ENCODE measurements around the gene NTM.

- TF ChIP-seq CTCF (IDR thresholded peaks at IDR 0.05 in 2 of 3, conservative IDR thresholded peaks at IDR 0.05 in 1 of 3; ENCODE audit: borderline replicate concordance in 1 of 3, insufficient read depth in 1 of 3, low read depth in 2 of 3, low read length in 2 of 3) = no peak
- TF ChIP-seq POLR2AphosphoS5 (IDR thresholded peaks at IDR 0.05; ENCODE audit: low read depth, low read length) = no peak
- TF ChIP-seq EZH2 (IDR thresholded peaks at IDR 0.05) = no peak
- TF ChIP-seq RAD21 (IDR thresholded peaks at IDR 0.05; ENCODE audit: low read depth) = no peak
- no peak for TF ChIP-seq POLR2A (IDR thresholded peaks at IDR 0.05; ENCODE audit: borderline replicate concordance, extremely low read depth, insufficient read depth, insufficient read length)
- no peak for TF ChIP-seq ZBTB33 (IDR thresholded peaks at IDR 0.05; ENCODE audit: extremely low read depth, insufficient replicate concordance, low read length)
- TF ChIP-seq YY1 (IDR thresholded peaks at IDR 0.05; ENCODE audit: extremely low read depth, insufficient replicate concordance, low read depth, low read length) = no peak
- TF ChIP-seq SP1 (IDR thresholded peaks at IDR 0.05; ENCODE audit: low read depth) = no peak
- no peak for TF ChIP-seq JUND (IDR thresholded peaks at IDR 0.05)
- TF ChIP-seq MAX (IDR thresholded peaks at IDR 0.05) = no peak
- no peak for TF ChIP-seq REST (IDR thresholded peaks at IDR 0.05; ENCODE audit: low read depth)
- no peak for TF ChIP-seq EGR1 (IDR thresholded peaks at IDR 0.05; ENCODE audit: low read depth)
Observed at GRCh38 chr11:131864228-131864627, 493.8 kb downstream of the NTM start.

Data from HCT116 (cell line).